ENCODE measurements around the gene HOXD4.

GRCh38 chr2:176160251-176160985, 9.1 kb downstream of the HOXD4 start:
- TF ChIP-seq BHLHE40 (IDR thresholded peaks at IDR 0.05; ENCODE audit: borderline replicate concordance in 1 of 2, low read depth in 2 of 2, low read length in 1 of 2) (no peak), JUNB (IDR thresholded peaks at IDR 0.05) (no peak), POLR2AphosphoS5 (IDR thresholded peaks at IDR 0.05; ENCODE audit: low read length) (no peak), CREB1 (IDR thresholded peaks at IDR 0.05; ENCODE audit: low read depth) (no peak), ZBTB11 (CRISPR knock-in tag; IDR thresholded peaks at IDR 0.05) (no peak), CHD1 (IDR thresholded peaks at IDR 0.05; ENCODE audit: low read depth, low read length) (no peak)
